Heart left ventricle (tissue), 16 donors: ENCODE data around the gene MAP3K9. TPM values are rescaled to one million over a fixed set of nuclear protein-coding genes. Genes with fewer than 3 reads are reported as not detected.

Source experiments
- ATAC-seq, 4 donors: fragments of 200-7000 bp; cut with Tn5 transposase; one replicate each; pipeline ENCODE4 v1.9.1; 2020 to 2022; ENCODE audit warnings: moderate library complexity in 4 of 4, mild to moderate bottlenecking in 3 of 4, moderate number of reproducible peaks in 1 of 4
- DNase-seq, 5 donors: peaks; one replicate each; pipeline ENCODE4 v3.0.0-alpha.2; 2020
- H3K27ac ChIP-seq, 12 donors: fragments of 200-600 bp; sonication (generic) in 4 of 12; one replicate each; pipeline versions ENCODE4 v1.5.0 to v1.8.0; 2016 to 2022; ENCODE audit warnings: mild to moderate bottlenecking in 2 of 12
- H3K27me3 ChIP-seq, 9 donors: fragments of 200-600 bp; sonication (generic) in 2 of 9; one replicate each; pipeline versions ENCODE4 v1.5.1 to v1.8.0; 2016 to 2022; ENCODE audit warnings: mild to moderate bottlenecking in 3 of 9
- H3K36me3 ChIP-seq, 9 donors: fragments of 200-600 bp; sonication (generic) in 2 of 9; one replicate each; pipeline versions ENCODE4 v1.5.0 to v1.8.0; 2018 to 2022; ENCODE audit warnings: mild to moderate bottlenecking in 2 of 9
- H3K4me1 ChIP-seq, 12 donors: fragments of 200-600 bp; sonication (generic) in 4 of 12; one replicate each; pipeline versions ENCODE4 v1.5.0 to v1.8.0; 2016 to 2022; ENCODE audit warnings: mild to moderate bottlenecking in 3 of 12
- H3K4me3 ChIP-seq, 12 donors: fragments of 200-600 bp; sonication (generic) in 4 of 12; one replicate each; pipeline versions ENCODE4 v1.5.0 to v1.8.0; 2017 to 2022; ENCODE audit warnings: mild to moderate bottlenecking in 9 of 12, moderate library complexity in 4 of 12
- H3K9me3 ChIP-seq, 12 donors: fragments of 200-600 bp; sonication (generic) in 4 of 12; one replicate each; pipeline versions ENCODE4 v1.5.0 to v1.8.0; 2016 to 2022; ENCODE audit warnings: mild to moderate bottlenecking in 1 of 12
- CTCF ChIP-seq, 12 donors: fragments of 200-600 bp; sonication (generic) in 4 of 12; IDR thresholded peaks; one replicate each; pipeline versions ENCODE4 v1.5.0 to v1.8.0; 2018 to 2022; ENCODE audit warnings: antibody characterized with exemption in 12 of 12, mild to moderate bottlenecking in 5 of 12
- POLR2A ChIP-seq, 2 donors: fragments of 450-650 bp; IDR thresholded peaks; one replicate each; pipeline ENCODE4 v1.6.1; 2017; ENCODE audit warnings: antibody characterized with exemption in 2 of 2, mild to moderate bottlenecking in 2 of 2, moderate library complexity in 2 of 2
- WGBS, 4 donors: extraction: QIAGEN DNeasy Blood & Tissue Kit in 2 of 4; methylation state at CpG; one replicate each; pipeline versions ENCODE4 v1.1.5 to v1.1.7; 2013 to 2018; 5-methylcytosine and 5-hydroxymethylcytosine counted together
- intact Hi-C, 10 donors: fragments of 100-400 bp; cut with DNase I; formaldehyde crosslinking; loops; one replicate each; pipeline versions ENCODE4 v1.11.1 to v1.14.2; 2022
- polyA plus RNA-seq, 2 donors: library from polyadenylated mRNA; stranded (reverse); fragments of 200-250 nt; gene quantifications; one replicate each; pipeline ENCODE4 v1.2.3, GENCODE V29; 2013
- total RNA-seq, 9 donors: library from RNA; depleted of rRNA in 2 of 9; stranded (reverse); fragments of >200 nt in 2 of 9; fragmentation: NEBNext Ultra II Directional in 3 of 9; extraction: Animal tissue kit (Norgen Biotek cat#: 25700) in 3 of 9; gene quantifications; one replicate each; pipeline versions ENCODE4 v1.1.0 to v1.2.4, GENCODE V29; 2016 to 2023
- donor health status: ischemic (EF 13 %, LVEDD 7.1; RV severe dilation, severe dysfunction).
- donor health status: healthy with polysubstance abuse.
- donor health status: DM: no; HTN: yes; CAD: no.
- donor health status: DM: no; HTN: no; CAD: no.
- donor health status: ischemic (EF 25% LVEDD 6.9; RV normal size, moderate dysfunction).
- donor health status: ischemic (EF 25% LVEDD 5.7; RV mildly dilated, moderate dysfunction).
- donor health status: healthy.
- donor health status: DM: yes; HTN: yes; CAD: no.
- donor health status: ischemic (EF 35%, LVEDD 5.7; RV mildly dilated, moderate dysfunction).
- donor health status: nonischemic (EF 11% LVEDD 7.7; RV severe dilation, severe dysfunction).
- donor health status: DM: yes; HTN: yes; CAD: no.
- donor health status: PGD.
- donor health status: ischemic (EF 29% LVEDD 5.4; RV normal size, mild dysfunction).
- donor health status: nonischemic (EF 23%, LVEDD 6.1; RV moderate dilation, normal function).

The MAP3K9 gene
- total and polyA plus RNA-seq, 11 donors, result 0.91 to 3.8 (median 1.7) TPM

GRCh38 chr14:70759398-70759797, 49.9 kb downstream of the MAP3K9 start:
- 89 to 100% (median 90%) methylated on average over 1 of the region's 1 CpG for WGBS, 4 donors
- DNase-seq (no peak), ATAC-seq (no peak)
- no peaks in the 10 kb centered on the region for H3K27me3 ChIP-seq
- H3K27ac ChIP-seq, result no peak overlapping the region
- no peaks in the 10 kb centered on the region for H3K9me3 ChIP-seq
- H3K4me3 ChIP-seq, result no peak overlapping the region
- peaks cover 0 to 10% (median 0%) of the 10 kb centered on the region in 12 donors for H3K4me1 ChIP-seq
- no peaks in the 10 kb centered on the region for H3K36me3 ChIP-seq
- intact Hi-C loops, result no loop called here
- TF ChIP-seq CTCF (IDR thresholded peaks at IDR 0.05), result no peak
- TF ChIP-seq POLR2A (IDR thresholded peaks at IDR 0.05), result no peak

GRCh38 chr14:70755655-70756054, 53.7 kb downstream of the MAP3K9 start:
- Histone ChIP-seq H3K9me3 (no peaks in the 10 kb centered on the region), H3K4me1 (peaks cover 0 to 10% (median 0%) of the 10 kb centered on the region in 12 donors), H3K4me3 (no peak overlapping the region), H3K36me3 (no peaks in the 10 kb centered on the region), H3K27me3 (no peaks in the 10 kb centered on the region), H3K27ac (no peak overlapping the region)
- ATAC-seq (no peak), DNase-seq (no peak)
- intact Hi-C loops, result no loop called here
- TF ChIP-seq POLR2A (IDR thresholded peaks at IDR 0.05), result no peak
- TF ChIP-seq CTCF (IDR thresholded peaks at IDR 0.05), result no peak

- H3K4me1 ChIP-seq, result peaks cover 0 to 10% (median 0%) of the 10 kb centered on the region in 12 donors
- no peaks in the 10 kb centered on the region for H3K27me3 ChIP-seq
- no peak for TF ChIP-seq CTCF (IDR thresholded peaks at IDR 0.05)
- no peak for TF ChIP-seq POLR2A (IDR thresholded peaks at IDR 0.05)
- ATAC-seq (peak in 3 of 4 donors; percentile 39 to 59 (median 46)), DNase-seq (no peak)
- peaks cover 0 to under 1% (median 0%) of the 10 kb centered on the region in 9 donors for H3K36me3 ChIP-seq
- WGBS, 4 donors, result 22 to 63% (median 50%) methylated on average over 3 of the region's 3 CpGs
- no peak overlapping the region for H3K27ac ChIP-seq
- H3K4me3 ChIP-seq, result no peak overlapping the region
- intact Hi-C loops, result no loop called here
- no peaks in the 10 kb centered on the region for H3K9me3 ChIP-seq
Observed at GRCh38 chr14:70754991-70755390, 54.3 kb downstream of the MAP3K9 start.

GRCh38 chr14:70753518-70753953, 55.8 kb downstream of the MAP3K9 start:
- H3K36me3 ChIP-seq, result peaks cover 0 to 3% (median 0%) of the 10 kb centered on the region in 9 donors
- WGBS, 4 donors, result 81 to 83% (median 82%) methylated on average over 4 of the region's 4 CpGs
- intact Hi-C loops, result no loop called here
- ATAC-seq (no peak), DNase-seq (no peak)
- no peak for TF ChIP-seq CTCF (IDR thresholded peaks at IDR 0.05)
- no peak for TF ChIP-seq POLR2A (IDR thresholded peaks at IDR 0.05)
- no peak overlapping the region for H3K4me3 ChIP-seq
- H3K27ac ChIP-seq, result no peak overlapping the region
- H3K27me3 ChIP-seq, result no peaks in the 10 kb centered on the region
- peaks cover 0 to 10% (median 0%) of the 10 kb centered on the region in 12 donors for H3K4me1 ChIP-seq
- no peaks in the 10 kb centered on the region for H3K9me3 ChIP-seq
